HepG2 (cell line): Measurements from ENCODE around the gene NYAP1. TPM values are rescaled to one million over a fixed set of nuclear protein-coding genes. Genes with fewer than 3 reads are reported as not detected.

Experiments used
- ATAC-seq: fragments of 200-7000 bp; cut with Tn5 transposase; 3 replicates; pipeline ENCODE4 v1.9.1; 2020; ENCODE audit warnings: mild to moderate bottlenecking, moderate library complexity
- BruUV-seq: library from RNA; stranded (reverse); fragments of 400-500 nt; replicated peaks from 2 replicates; lab custom pipeline; 2021; lab: Mats Ljungman, UMichigan
- CTCF ChIA-PET: fragments of 300-600 bp; formaldehyde crosslinking; extraction: SDS; loops from one replicate; lab custom pipeline; 2021; ENCODE audit warnings: low total read pairs, inconsistent platforms, low intra/inter-chr PET ratio; lab: Yijun Ruan, JAX
- POLR2A ChIA-PET: fragments of 350-600 bp; sonication (Branson Sonifier 250); formaldehyde crosslinking; loops from one replicate; lab custom pipeline; 2020; ENCODE audit warnings: antibody characterized with exemption, inconsistent platforms; lab: Yijun Ruan, JAX
- DNase-seq: peaks from one replicate; pipeline ENCODE4 v3.0.0-alpha.2; 2015; ENCODE audit warnings: low spot score
- FAIRE-seq: peaks from 3 replicates; lab custom pipeline; 2011; peaks lifted over from hg19 to GRCh38; lab: Jason Lieb, UNC
- H2AFZ ChIP-seq: one replicate; pipeline ENCODE4 v1.6.1; 2011; ENCODE audit warnings: low read length, inconsistent platforms
- H3K27ac ChIP-seq: fragments of 300-600 bp; 3 replicates; pipeline ENCODE4 v1.8.0; 2011; ENCODE audit warnings: mixed run types, mild to moderate bottlenecking, mixed read lengths, low read length, inconsistent platforms; ENCODE audit not compliant: insufficient read depth; ENCODE audit errors: extremely low read length
- H3K27me3 ChIP-seq, 2 experiments: fragments of 200-600 bp in 1 of 2; 2 replicates in 1 of 2; 3 replicates in 1 of 2; pipeline versions ENCODE4 v1.6.0 to v1.8.0; 2011; ENCODE audit warnings: low read length in 2 of 2, mild to moderate bottlenecking in 2 of 2, moderate library complexity in 2 of 2, inconsistent platforms in 1 of 2; ENCODE audit not compliant: insufficient read depth in 2 of 2, control insufficient read depth in 1 of 2
- H3K36me3 ChIP-seq, 2 experiments: fragments of 200-600 bp in 1 of 2; replicated peaks in 1 of 2; 2 replicates in 1 of 2; 3 replicates in 1 of 2; pipeline versions ENCODE4 v1.5.1 to v1.8.0; 2011; ENCODE audit warnings: low read length in 2 of 2, inconsistent platforms in 1 of 2; ENCODE audit not compliant: insufficient read depth in 2 of 2, control insufficient read depth in 1 of 2
- H3K4me1 ChIP-seq: 2 replicates; pipeline ENCODE4 v1.5.1; 2012; ENCODE audit warnings: low read length, inconsistent platforms; ENCODE audit not compliant: insufficient read depth
- H3K4me2 ChIP-seq: 2 replicates; pipeline ENCODE4 v1.6.0; 2011; ENCODE audit warnings: low read depth, low read length, inconsistent platforms
- H3K4me3 ChIP-seq, 3 experiments: fragments of 200-600 bp in 1 of 3; sonication (generic), shearing (Covaris generic) in 1 of 3; replicated peaks in 1 of 3; 2 replicates each; pipeline ENCODE4 v1.5.1; 2011 to 2016; ENCODE audit warnings: low read length in 3 of 3, inconsistent platforms in 2 of 3, low read depth in 2 of 3, mild to moderate bottlenecking in 2 of 3, control low read depth in 1 of 3, mixed read lengths in 1 of 3; ENCODE audit not compliant: insufficient read depth in 1 of 3
- H3K79me2 ChIP-seq: one replicate; pipeline ENCODE4 v1.6.1; 2011; ENCODE audit warnings: low read length, inconsistent platforms; ENCODE audit not compliant: insufficient read depth
- H3K9ac ChIP-seq: 2 replicates; pipeline ENCODE4 v1.6.0; 2011; ENCODE audit warnings: mild to moderate bottlenecking, low read depth, low read length, inconsistent platforms; ENCODE audit not compliant: insufficient read depth
- H3K9me3 ChIP-seq: 2 replicates; pipeline ENCODE4 v1.5.1; 2012; ENCODE audit warnings: mild to moderate bottlenecking, low read length
- H4K20me1 ChIP-seq: 2 replicates; pipeline ENCODE4 v1.6.0; 2011; ENCODE audit warnings: inconsistent platforms, mild to moderate bottlenecking, low read length, moderate library complexity; ENCODE audit not compliant: insufficient read depth
- ATF4 ChIP-seq, 2 experiments: fragments of 450-650 bp in 1 of 2; sonication (generic) in 1 of 2; formaldehyde crosslinking; IDR thresholded peaks; 2 replicates each; pipeline versions ENCODE4 v1.5.0 to v1.8.0; 2020 to 2022; ENCODE audit warnings: mild to moderate bottlenecking in 1 of 2, missing genetic modification reagents in 1 of 2
- CAMTA2 ChIP-seq: sonication (generic); formaldehyde crosslinking; IDR thresholded peaks from 2 replicates; pipeline ENCODE4 v1.4.0; 2020; ENCODE audit warnings: mild to moderate bottlenecking, missing genetic modification reagents, borderline replicate concordance
- CBFB ChIP-seq: sonication (generic); formaldehyde crosslinking; IDR thresholded peaks from 2 replicates; pipeline ENCODE4 v1.4.0; 2020; ENCODE audit warnings: missing genetic modification reagents
- CENPBD1 ChIP-seq: sonication (generic); formaldehyde crosslinking; IDR thresholded peaks from 2 replicates; pipeline ENCODE4 v1.8.0; 2022; ENCODE audit warnings: missing genetic modification reagents, low read depth, mild to moderate bottlenecking, borderline replicate concordance
- HNRNPUL1 ChIP-seq: fragments of 200-400 bp; formaldehyde crosslinking; IDR thresholded peaks from 2 replicates; pipeline ENCODE4 v1.6.1; 2017; ENCODE audit warnings: low read depth, mild to moderate bottlenecking, low read length, moderate library complexity
- JUND ChIP-seq: sonication (generic); formaldehyde crosslinking; IDR thresholded peaks from 2 replicates; pipeline ENCODE4 v1.8.0; 2022; ENCODE audit warnings: mild to moderate bottlenecking, missing genetic modification reagents
- KDM1A ChIP-seq: IDR thresholded peaks from 2 replicates; pipeline ENCODE4 v1.6.1; 2016; ENCODE audit warnings: missing compliant biosample characterization
- NFATC3 ChIP-seq: sonication (generic); formaldehyde crosslinking; IDR thresholded peaks from 2 replicates; pipeline ENCODE4 v1.5.1; 2020; ENCODE audit warnings: mild to moderate bottlenecking, missing genetic modification reagents
- SIN3A ChIP-seq: IDR thresholded peaks from 2 replicates; pipeline ENCODE4 v1.6.1; 2011; ENCODE audit warnings: low read depth, mild to moderate bottlenecking, control low read depth, low read length, borderline replicate concordance
- THAP11 ChIP-seq: IDR thresholded peaks from 2 replicates; pipeline ENCODE4 v1.6.1; 2016; ENCODE audit warnings: missing biosample characterization, missing genetic modification reagents
- TRAFD1 ChIP-seq: sonication (generic); formaldehyde crosslinking; IDR thresholded peaks from 2 replicates; pipeline ENCODE4 v1.5.1; 2020; ENCODE audit warnings: missing genetic modification reagents, mild to moderate bottlenecking, borderline replicate concordance
- ZFP62 ChIP-seq: sonication (generic); formaldehyde crosslinking; IDR thresholded peaks from 2 replicates; pipeline ENCODE4 v1.4.0; 2020; ENCODE audit warnings: missing genetic modification reagents
- ZFYVE20 ChIP-seq: sonication (generic); formaldehyde crosslinking; IDR thresholded peaks from 2 replicates; pipeline ENCODE4 v1.8.0; 2023; ENCODE audit warnings: low read depth, mild to moderate bottlenecking, moderate library complexity, missing genetic modification reagents, borderline replicate concordance
- ZNF18 ChIP-seq: sonication (generic); formaldehyde crosslinking; IDR thresholded peaks from 2 replicates; pipeline ENCODE4 v1.8.0; 2022; ENCODE audit warnings: mild to moderate bottlenecking, missing genetic modification reagents; ENCODE audit not compliant: insufficient replicate concordance
- ZNF3 ChIP-seq: IDR thresholded peaks from 2 replicates; pipeline ENCODE4 v1.7.0; 2017; ENCODE audit warnings: inconsistent platforms
- ZNF362 ChIP-seq: sonication (generic); formaldehyde crosslinking; IDR thresholded peaks from 2 replicates; pipeline ENCODE4 v1.4.0; 2020; ENCODE audit warnings: missing genetic modification reagents, mild to moderate bottlenecking, borderline replicate concordance
- ZNF550 ChIP-seq: sonication (generic); formaldehyde crosslinking; IDR thresholded peaks from 2 replicates; pipeline ENCODE4 v1.4.0; 2020; ENCODE audit warnings: mild to moderate bottlenecking, missing genetic modification reagents, borderline replicate concordance
- ZNF556 ChIP-seq: sonication (generic); formaldehyde crosslinking; IDR thresholded peaks from 2 replicates; pipeline ENCODE4 v1.4.0; 2020; ENCODE audit warnings: mild to moderate bottlenecking, missing genetic modification reagents, borderline replicate concordance
- ZNF557 ChIP-seq: sonication (generic); formaldehyde crosslinking; IDR thresholded peaks from 2 replicates; pipeline ENCODE4 v1.4.0; 2020; ENCODE audit warnings: missing genetic modification reagents
- ZNF766 ChIP-seq: sonication (generic); formaldehyde crosslinking; IDR thresholded peaks from 2 replicates; pipeline ENCODE4 v1.5.0; 2020; ENCODE audit warnings: missing genetic modification reagents, borderline replicate concordance
- WGBS: methylation state at CpG from one replicate; pipeline ENCODE4 v1.1.6; 2017; ENCODE audit warnings: low lambda C conversion rate; 5-methylcytosine and 5-hydroxymethylcytosine counted together
- in situ Hi-C: cut with HindIII; loops from 2 replicates; pipeline ENCODE4 v1.10.0; 2017; ENCODE audit warnings: low pct_unique_long_range_greater_than_20kb; ENCODE audit not compliant: extremely low pct_ligation_motif_present
- intact Hi-C: fragments of 100-400 bp; cut with micrococcal nuclease; formaldehyde crosslinking; loops from one replicate; pipeline ENCODE4 v1.10.0; 2022; ENCODE audit not compliant: unreplicated experiment
- polyA plus RNA-seq, 8 experiments: library from polyadenylated mRNA; depleted of rRNA in 3 of 8; stranded (reverse) in 7 of 8; unstranded in 1 of 8; fragments of >200 nt; fragmentation: Illumina TruSeq in 4 of 8; extraction: Trizol in 4 of 8; gene quantifications; 2 replicates each; pipeline versions ENCODE4 v1.2.1 to v1.2.3, GENCODE V29; 2011 to 2016; ENCODE audit warnings: low read depth in 4 of 8, missing spikeins in 1 of 8, mixed read lengths in 1 of 8; ENCODE audit not compliant: insufficient read depth in 1 of 8
- total RNA-seq, 5 experiments: library from RNA; depleted of rRNA; stranded (reverse); fragments of >200 nt; fragmentation: Illumina TruSeq; extraction: Trizol; gene quantifications; 2 replicates each; pipeline ENCODE4 v1.2.3, GENCODE V29; 2016; ENCODE audit warnings: low read depth in 1 of 5

The NYAP1 gene
- total and polyA plus RNA-seq, 2 of the 13 experiments (the other 11 are each of a cell fraction or from before 2014, with no cell fraction given), result 0.15 to 0.46 TPM

GRCh38 chr7:100464210-100464660, 19.5 kb upstream of the NYAP1 start, which contains the start of gene SPACDR:
TSS of gene SPACDR (minus strand) at chr7:100464260. CDS start at chr7:100464025, 235 bp downstream.
- BruUV-seq, result no TSS peak
- Histone ChIP-seq H3K4me3 (no peak within 1 kb of the TSS), H3K27ac (no peak within 1 kb of the TSS), H4K20me1 (no peaks in the 10 kb centered on the region), H3K79me2 (no peaks in the 10 kb centered on the region), H3K27me3 (peaks cover 0 to 2% of the 10 kb centered on the region in 2 experiments; a peak in 1 of 5 replicates), H3K9me3 (no peaks in the 10 kb centered on the region), H3K4me2 (0 out of 2 replicates have a peak within 1 kb of the TSS, but pooled peaks have one; percentile 15), H3K4me1 (peaks cover 16% of the 10 kb centered on the region), H2AFZ (no peak within 1 kb of the TSS), H3K36me3 (no peaks in the 10 kb centered on the region), H3K9ac (no peak within 1 kb of the TSS)
- POLR2A ChIA-PET, result interaction anchor here (1.7 kb wide), 1 partner anchor 20 kb away, joined by 4 read pairs; no protein-coding TSS in a partner anchor
- CTCF ChIA-PET, result interaction anchor here (2.1 kb wide), 1 partner anchor 19 kb away, joined by 8 read pairs; the partner anchor contains the start of gene NYAP1
- WGBS, result 50% methylated on average over 7 of the region's 7 CpGs
- no peak for DNase-seq
- no peak for FAIRE-seq
- in situ Hi-C loops (loop anchor here (10.0 kb wide), 1 partner anchor 231 kb away; the partner anchor contains the start of gene GIGYF1), intact Hi-C loops (no loop called here)
- no peak for ATAC-seq
- TF ChIP-seq ZNF557 (CRISPR knock-in tag) (no peak), ZFYVE20 (CRISPR knock-in tag) (no peak), CENPBD1 (no peak), ZNF3 (CRISPR knock-in tag) (no peak), ZNF18 (CRISPR knock-in tag) (no peak), ZNF556 (CRISPR knock-in tag) (no peak), ZNF362 (no peak), ZNF550 (CRISPR knock-in tag) (no peak), THAP11 (CRISPR knock-in tag) (no peak), CAMTA2 (no peak), SIN3A (no peak), KDM1A (CRISPR knock-in tag) (no peak), TRAFD1 (CRISPR knock-in tag) (no peak), JUND (no peak), CBFB (CRISPR knock-in tag) (no peak), HNRNPUL1 (no peak), ZNF766 (CRISPR knock-in tag) (no peak), NFATC3 (no peak), ATF4 (CRISPR knock-in tag; IDR thresholded peaks at IDR 0.05) (no peak), ZFP62 (no peak)
- TF ChIP-seq, all 625 proteins: peak for 0
